ENCODE data around the gene CCDC51.

GRCh38 chr3:48388966-48389365 lies 51.0 kb downstream of the CCDC51 start:
- TF ChIP-seq EZH2 (IDR thresholded peaks at IDR 0.05; ENCODE audit: borderline replicate concordance, low read depth, low read length), result no peak
- no peak for TF ChIP-seq DNMT1 (IDR thresholded peaks at IDR 0.05)
- no peak for TF ChIP-seq FOSL1 (tag; conservative IDR thresholded peaks at IDR 0.05)
- TF ChIP-seq ELK1 (CRISPR knock-in tag; IDR thresholded peaks at IDR 0.05), result no peak
- no peak for TF ChIP-seq HOMEZ (CRISPR knock-in tag; IDR thresholded peaks at IDR 0.05)
- no peak for TF ChIP-seq HMG20A (CRISPR knock-in tag; conservative IDR thresholded peaks at IDR 0.05)
- TF ChIP-seq ZZZ3 (IDR thresholded peaks at IDR 0.05), result no peak
- TF ChIP-seq ZNF668 (CRISPR knock-in tag; IDR thresholded peaks at IDR 0.05), result no peak

Measured in K562 (cell line).